GM11168 (cell line): ENCODE measurements around the gene NDUFC1.

Experiments
- in situ Hi-C: fragments of 300-500 bp; cut with MboI; formaldehyde crosslinking; loops from one replicate; pipeline ENCODE4 v1.12.0; 2022; ENCODE audit warnings: low sequenced_read_pairs; ENCODE audit not compliant: unreplicated experiment

The NDUFC1 gene

DNA sequence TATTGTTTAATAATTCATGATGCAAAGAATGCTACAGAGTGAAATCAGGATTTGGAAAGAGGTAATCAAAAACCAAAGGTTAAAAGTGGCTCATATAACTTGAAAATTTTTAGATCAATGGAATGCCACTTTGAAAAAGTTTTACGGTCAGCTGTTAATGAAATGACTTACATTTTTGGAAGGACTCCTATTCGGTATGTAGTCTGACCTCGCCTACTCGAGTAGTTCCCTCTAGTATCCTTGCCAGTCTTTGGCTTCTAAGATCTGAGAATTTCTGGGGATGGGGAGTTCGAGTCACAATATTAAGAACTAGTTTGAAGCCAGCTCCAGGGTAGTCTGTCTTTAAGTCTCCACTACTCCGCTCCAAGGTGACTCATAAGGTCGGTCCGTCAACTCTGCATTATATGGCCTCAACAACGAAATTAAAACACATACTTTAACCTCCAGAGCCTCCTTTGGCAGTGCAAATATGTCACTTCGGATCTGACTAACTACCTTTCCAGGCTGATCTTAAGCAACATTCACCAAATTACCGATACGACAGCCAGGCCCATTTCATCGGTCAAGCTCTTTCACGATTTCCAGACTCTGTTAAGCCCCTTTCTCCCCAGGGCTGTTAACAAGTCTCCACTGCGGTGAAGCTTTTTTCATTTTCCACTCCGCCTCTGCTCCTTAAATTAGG is 1.7 kb downstream of the NDUFC1 start:
- in situ Hi-C loops, result no loop called here

DNA sequence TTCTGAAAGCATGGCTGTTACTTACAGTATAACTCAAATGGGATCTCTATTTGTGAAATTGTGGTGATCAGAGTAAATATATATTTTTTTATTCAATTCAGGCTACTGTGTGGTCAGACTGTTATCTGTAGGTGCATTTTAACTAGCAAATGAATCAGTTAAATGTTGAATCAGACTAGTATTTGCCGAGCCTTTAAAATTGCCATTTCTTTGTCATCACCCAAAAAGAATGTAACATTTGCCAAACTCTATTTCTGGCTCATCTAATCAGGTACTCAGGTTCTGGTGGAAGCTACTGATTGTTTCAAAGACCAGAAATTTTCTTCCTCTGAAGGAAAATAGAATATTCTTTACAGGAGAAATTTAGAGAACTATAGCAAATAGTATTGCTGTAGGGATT is 2.7 kb downstream of the NDUFC1 start:
- in situ Hi-C loops, result loop anchor here (5.0 kb wide), 1 partner anchor 197 kb away; no protein-coding TSS in a partner anchor

DNA sequence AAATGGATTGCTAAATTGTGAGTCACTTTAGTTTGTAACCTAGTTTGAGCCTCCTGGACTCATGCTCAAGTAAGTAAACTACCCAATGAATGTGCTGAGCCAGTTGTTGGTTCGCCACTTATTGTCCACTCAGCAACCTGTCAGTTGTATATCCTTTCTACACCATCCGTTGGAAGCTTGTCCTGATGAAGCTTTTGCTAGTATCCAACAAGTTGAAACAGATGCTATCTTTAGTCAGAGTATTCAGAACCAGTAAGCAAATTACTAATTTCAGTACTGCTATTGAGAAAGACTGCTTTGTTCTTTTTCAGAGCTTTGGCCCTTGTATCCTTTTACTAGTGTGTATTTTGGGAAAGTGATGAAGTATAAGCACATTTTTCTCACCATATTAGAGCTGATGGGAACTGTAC is 5.3 kb downstream of the NDUFC1 start:
- in situ Hi-C loops, result loop anchor here (5.0 kb wide), 1 partner anchor 195 kb away; no protein-coding TSS in a partner anchor

DNA sequence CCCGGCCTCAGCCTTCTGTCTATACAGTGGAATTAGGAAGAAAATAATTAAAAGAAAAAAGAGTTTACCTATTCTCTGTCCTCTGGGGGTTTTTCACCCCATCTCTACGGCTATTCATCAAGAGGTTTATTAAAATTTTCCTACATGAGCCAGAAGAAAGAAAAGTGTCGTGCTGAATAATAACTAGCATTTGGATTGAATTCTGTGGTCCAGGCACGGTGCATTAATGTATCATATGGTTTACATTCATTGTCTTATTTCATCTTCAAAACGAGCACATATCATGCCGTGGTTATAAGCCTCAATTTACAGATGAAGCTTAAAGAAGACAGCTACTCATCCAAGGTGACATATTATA is 6.4 kb downstream of the NDUFC1 start:
- in situ Hi-C loops, result loop anchor here (5.0 kb wide), 1 partner anchor 194 kb away; no protein-coding TSS in a partner anchor

DNA sequence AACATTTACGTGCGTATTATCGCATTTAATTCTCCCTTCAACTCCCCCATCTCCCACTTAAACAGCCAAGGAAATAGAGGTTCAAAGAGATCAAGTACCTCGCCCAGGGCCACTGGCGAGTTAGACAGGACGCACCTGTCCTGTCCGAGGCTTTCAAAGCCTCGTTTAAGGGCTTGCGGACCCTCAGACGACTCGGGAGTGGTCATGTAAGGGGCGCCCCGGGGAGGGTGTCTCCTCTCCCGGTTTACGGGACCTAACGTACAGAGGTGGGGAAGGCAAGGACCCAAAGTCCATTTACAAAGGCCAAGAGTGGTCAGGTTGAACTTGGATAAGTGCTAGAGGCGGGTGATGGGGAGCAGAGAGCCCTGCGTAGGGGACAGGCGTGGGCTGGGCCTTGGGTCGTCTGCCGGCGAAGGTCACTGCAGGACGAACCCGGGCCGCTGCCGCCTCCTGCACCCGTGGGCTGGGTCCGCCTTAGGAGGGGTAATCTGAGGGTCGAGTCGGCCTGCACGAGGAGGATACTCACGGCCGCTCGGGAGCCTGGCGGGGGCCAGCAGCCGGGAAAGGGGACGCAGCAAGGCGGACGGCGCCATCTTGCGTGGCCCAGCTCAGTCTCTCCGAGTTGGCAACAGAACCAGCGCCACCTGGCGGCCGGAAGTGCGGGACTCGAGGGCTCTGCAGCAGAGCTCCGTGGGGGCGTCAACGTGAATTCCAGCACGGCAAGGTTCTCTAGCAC is 6.9 kb downstream of the NDUFC1 start:
- in situ Hi-C loops, result loop anchor here (5.0 kb wide), 1 partner anchor 193 kb away; no protein-coding TSS in a partner anchor

DNA sequence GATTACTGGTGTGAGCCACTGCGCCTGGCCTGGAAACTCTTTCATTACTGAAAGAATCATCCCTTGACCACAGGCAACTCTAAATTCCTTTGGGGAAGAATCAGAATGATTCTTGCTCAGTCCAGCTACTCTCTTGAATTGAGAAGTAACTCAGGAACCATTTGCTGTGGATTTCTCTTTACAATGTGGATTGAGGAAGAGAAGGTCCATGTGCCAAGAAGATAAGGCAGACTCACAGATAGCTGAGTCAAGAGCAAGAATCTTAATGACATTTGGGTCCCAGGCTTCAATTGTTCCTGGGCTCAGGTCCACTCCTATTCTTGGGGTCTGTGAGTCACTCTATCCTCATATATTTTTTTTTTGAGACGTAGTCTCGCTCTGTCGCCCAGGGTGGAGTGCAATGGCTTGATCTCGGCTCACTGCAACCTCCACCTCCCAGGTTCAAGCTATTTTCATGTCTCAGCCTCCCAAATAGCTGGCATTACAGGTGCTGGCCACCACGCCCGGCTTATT is 16.0 kb downstream of the NDUFC1 start:
- in situ Hi-C loops, result loop anchor here (5.0 kb wide), 1 partner anchor 59 kb away; no protein-coding TSS in a partner anchor

DNA sequence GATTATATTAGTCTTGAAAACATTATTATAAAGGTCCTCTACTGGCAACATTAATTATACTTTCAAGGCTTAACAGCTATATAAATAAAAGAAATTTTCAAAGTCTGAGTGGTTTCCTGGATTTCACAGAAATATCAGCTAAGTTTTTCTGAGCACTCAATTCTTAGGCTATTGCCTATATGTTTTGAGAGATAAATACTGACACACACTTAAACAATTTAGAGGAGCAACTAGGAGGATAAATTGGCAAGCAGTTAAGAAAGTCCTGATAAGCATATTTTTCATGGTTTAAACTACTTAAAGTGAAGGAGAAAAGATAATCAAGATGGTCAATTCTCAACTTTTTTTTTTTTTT is 19.6 kb downstream of the NDUFC1 start:
- in situ Hi-C loops, result no loop called here

DNA sequence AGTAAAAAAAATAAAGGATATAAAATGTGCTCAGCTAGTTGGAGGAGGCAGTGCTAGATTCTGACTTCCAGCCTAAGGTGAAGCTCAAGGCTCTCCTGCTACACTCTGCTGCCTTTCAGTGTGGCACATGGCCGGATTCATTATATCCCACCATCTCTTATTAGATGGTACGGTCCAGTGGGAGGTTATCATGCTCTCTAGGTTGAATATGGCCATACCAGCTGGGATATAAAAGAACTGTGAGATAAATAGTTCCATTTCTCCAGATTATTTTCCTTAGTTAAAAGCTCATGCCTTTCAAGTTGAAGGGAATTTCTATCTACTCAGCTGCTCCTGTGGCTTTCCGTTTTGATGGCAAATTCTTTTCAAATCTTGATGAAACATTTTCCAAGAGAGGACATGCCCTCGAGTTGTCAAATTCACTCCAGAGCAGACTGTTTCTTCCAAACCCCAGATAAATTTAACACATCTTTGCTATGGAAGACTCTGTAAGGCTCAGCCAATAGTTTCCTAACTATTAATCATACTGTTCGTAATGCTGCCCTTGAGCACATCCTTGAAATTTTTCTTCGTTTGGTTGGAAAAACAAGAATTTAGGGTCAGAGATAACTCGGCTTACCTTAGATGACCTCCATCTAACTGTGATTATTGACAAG is 20.1 kb downstream of the NDUFC1 start:
- in situ Hi-C loops, result no loop called here

DNA sequence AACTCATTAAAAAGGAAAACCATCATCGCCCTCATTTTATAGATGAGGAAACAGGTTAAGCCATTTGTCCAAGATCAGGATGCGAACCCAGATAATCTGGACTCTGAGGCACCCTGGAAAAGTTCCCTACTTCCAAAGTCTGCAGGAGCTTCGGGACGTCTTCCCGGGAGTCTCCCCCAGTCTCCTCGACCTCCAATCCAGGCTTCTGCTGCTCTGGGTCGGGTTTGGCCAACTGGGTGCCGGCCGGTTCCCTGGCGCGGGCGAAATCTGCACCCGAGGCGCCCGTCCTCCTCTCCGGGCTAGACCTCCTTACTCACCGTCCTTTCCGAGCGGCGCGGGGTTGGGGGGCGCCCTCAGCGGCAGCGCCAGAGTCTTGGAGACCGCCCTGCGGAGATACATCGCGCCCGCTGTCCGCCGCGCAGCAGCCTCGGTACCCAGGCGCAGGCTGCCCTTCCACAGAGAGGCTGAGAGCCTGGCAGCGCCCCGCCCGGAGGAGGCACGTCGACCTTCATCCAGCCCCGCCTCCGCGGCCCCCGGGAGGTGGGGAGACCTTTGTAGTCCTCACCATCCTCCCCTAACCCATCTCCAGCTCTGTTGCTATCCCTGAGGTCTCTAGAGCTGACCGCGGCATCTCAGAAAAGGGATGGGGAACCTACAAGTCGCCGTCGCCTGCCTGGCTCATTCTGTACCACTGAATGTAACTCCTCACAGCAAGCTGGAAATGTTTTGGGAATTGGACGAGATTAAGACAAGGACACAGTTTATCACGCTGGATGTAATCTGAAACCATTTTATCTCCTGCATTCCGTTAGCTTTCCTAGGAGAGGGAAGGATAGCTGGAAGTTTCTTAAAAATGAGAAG is 22.3 kb downstream of the NDUFC1 start, which contains the start of gene MGARP:
MGARP (minus strand) TSS at position 466 of the 861 bp plus-strand sequence; CDS start at position 399, 67 bp downstream.
- in situ Hi-C loops, result no loop called here

DNA sequence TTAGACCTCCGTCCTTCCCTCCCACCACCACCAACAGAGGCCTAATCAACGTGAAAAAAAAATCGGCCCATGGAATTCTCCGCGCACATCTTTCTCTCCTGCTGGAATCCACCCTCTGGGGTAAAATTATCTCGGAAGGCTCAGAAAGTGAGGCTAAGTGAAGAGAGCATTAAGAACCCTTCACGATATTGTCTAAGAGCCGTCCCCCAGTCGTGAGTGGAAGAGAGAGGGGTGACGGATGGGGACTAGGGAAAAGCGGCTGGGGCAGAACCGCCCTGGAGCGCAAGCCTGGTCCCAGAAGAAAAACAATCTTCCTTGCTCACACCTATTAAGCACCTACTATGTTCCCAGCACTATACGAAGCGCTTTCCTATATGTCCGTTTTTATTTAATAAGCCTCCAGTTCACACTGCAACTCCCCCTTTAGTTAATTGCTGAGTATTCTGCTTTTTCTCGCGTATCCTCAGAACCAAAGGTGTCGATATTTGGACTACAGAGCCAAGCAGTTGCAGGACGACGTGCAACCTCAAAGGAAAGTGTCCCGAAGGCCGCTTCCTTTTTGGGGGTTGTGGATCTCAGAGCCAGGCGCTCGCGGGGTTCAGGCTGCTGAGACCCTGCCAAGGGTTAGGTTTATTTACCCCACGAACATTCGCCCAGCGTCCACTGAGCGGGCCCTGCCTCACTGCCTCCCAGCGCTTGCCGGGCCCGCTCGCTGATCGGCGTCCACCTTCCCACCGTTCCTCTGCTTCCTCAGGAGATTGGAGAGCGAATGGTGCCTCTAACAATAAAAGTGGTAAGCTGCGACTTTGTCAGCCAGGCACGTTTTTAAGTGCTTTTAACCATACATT is 23.1 kb downstream of the NDUFC1 start:
- in situ Hi-C loops, result no loop called here

DNA sequence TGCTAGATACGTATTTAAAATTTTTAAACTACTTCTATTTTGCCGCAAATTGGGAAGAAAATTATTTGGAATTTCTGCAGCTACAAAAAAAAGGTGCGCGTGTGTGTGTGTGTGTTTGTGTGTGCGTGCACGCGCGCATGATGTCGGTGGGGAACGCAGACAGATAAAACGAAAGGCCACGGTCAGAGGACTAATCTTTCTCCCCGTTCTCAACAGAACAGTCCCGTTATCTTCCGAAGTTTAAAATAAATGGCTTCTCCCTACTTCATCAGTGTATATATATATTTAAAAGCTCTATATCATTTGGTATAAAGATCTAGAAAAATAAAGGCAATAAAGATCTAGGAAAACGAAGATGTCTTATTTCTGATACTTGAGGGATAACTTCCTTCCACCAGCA is 23.8 kb downstream of the NDUFC1 start:
- in situ Hi-C loops, result no loop called here

DNA sequence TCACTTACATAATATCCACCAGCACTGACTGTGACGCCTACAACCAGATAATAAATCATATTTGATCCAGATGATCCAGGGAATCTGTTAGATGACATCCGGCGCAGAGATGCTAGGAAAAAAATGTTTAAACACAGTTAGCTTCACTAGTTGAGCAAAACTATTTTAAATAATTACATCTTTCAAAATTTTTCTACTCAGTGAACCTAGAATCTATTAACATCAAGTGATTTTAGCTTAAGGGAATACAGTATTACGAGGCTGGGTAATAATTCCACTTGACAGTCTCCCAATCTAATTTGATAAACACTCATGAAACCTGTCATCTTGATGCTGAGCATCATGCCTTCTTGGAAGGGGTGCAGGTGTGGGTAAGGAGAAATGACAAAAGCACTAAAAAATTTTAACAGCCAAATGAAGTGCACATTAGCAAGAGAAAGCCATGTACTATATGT is 27.0 kb downstream of the NDUFC1 start:
- in situ Hi-C loops, result no loop called here

DNA sequence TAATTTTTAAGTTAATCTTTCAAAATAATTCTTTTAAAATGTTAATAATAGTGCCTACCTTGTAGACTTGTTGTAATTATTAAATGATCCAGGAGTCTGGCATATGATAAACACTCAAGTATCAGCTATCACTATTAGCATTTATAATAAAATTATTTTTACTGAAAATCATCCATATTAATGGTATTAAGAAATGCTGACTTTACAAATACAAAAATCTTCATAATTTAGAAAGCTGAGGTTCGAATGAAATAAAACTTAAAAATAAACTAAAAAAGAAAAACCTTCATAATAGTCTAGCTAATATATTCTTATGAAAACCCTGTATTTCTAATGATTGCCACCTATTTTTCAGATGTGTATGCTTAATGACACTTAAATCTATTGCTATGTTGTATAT is 27.5 kb downstream of the NDUFC1 start:
- in situ Hi-C loops, result no loop called here

DNA sequence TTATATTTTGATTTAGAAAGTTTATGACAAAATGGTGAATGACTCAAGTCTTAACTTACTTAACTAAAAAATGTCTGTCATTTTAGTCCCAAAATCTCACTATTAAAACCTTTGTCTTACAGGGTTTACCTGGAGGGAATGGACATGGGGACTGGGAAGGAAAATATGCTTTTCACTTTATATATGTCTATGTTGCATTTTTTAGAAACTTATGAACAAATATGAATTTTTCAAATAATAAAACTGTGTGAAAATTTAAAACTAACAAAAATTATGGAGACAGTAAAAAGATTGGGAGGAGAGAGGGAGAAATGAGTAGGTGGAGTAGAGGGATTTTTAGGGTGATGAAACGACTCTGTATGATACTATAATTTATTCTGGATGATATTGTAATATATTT is 28.4 kb downstream of the NDUFC1 start:
- in situ Hi-C loops, result no loop called here

DNA sequence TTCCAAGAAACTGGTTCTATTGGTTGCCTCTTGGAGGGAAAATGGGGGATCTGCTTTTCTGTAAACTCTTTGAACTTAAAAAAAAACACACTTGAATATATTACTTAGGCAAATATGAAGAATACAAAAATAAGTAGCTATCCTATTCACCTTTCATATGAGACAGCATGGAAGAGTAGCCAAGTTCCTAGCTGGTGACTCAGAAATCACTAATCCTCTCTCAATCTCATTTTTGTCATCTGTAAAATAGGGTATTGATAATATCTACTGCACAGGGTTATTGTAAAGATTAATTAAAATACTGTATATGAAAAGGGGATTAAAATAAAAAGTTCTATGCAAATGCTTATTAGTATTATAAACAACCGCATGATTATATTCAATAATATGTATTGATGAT is 35.0 kb downstream of the NDUFC1 start:
- in situ Hi-C loops, result no loop called here

DNA sequence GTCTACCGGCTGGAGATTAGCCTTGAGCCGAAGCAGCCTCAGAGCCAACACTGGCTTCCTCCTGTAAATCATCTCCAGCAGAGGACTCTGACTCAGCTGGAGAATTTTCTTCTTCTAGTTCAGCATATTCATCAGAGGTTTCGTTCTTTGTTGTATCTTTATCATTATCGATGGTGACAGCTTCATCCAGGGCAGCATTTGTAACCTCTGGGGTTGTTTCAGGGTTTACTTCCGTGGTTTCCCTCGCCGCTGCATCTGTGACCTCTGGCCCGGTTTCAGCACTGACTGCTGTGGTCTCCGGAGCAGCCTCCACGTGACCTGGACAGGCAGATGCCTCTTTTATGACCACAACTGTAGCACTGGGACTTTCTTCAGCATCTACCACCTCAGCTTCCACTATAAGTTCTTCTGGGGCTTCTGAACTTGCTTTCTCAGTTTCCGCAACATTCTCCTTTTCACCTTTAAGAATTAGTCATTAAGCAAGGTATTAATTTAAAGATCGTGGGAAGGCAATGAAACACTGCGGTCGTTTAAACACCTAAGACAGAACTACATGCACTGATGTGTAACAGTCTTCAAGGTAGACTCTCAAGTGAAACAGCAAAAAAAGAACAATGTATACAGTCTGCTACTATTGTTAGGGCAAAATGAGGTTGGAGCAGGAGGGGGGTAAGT is 35.6 kb downstream of the NDUFC1 start:
- in situ Hi-C loops, result no loop called here

DNA sequence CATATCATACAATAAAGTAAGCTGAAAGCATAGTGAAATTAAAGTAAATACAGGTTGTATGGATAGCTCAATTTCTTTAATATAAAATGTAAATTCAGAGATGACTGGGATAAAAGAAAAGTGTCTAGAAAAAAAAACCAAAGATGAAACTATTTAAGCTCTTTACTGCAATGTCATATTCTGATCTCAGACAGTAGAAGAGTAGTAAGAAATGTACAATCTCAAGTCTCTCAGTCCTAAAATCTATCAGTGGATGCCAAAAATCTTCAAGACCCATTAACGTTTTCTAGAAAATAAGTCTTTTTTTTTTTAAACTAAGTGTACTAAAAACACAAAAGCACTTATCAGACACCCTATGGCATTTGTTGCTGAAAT is 36.1 kb downstream of the NDUFC1 start:
- in situ Hi-C loops, result no loop called here

DNA sequence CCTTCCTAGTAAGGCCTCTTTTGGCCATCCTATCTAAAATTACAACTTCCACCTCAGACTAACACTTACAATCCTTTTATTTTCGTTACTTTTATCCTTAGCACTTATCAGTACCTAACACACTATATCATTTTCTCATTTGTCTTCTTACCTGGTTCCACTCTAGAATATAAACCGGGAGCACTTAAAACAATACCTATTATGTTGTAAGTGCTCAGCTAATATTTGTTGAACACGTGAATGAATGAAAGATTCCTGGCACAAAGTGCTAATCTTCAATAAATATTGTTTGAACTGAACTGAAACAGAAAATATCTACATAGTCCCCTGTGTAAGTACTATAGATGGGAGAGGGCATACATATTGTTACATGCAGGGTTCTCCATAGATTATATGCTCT is 36.6 kb downstream of the NDUFC1 start:
- in situ Hi-C loops, result no loop called here

DNA sequence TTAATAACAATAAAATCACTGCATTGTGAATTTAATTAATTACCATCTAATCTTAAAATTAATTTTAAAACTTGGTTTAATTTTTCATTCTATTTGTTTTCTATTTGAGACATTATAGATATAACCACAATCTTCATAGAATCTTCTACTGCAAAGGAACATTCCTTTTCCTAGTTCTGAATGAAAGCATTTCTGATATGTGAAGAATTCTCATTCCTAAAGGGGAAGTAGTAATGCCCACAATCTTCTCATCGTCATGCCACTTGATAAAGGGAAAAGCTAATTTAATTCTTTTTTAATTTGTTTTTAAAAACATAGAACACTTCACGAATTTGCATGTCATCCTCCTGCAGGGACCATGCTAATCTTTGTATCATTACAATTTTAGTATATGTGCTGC is 45.9 kb downstream of the NDUFC1 start:
- in situ Hi-C loops, result no loop called here
